Measurements from ENCODE around the gene CHAT.

The CHAT gene

DNA sequence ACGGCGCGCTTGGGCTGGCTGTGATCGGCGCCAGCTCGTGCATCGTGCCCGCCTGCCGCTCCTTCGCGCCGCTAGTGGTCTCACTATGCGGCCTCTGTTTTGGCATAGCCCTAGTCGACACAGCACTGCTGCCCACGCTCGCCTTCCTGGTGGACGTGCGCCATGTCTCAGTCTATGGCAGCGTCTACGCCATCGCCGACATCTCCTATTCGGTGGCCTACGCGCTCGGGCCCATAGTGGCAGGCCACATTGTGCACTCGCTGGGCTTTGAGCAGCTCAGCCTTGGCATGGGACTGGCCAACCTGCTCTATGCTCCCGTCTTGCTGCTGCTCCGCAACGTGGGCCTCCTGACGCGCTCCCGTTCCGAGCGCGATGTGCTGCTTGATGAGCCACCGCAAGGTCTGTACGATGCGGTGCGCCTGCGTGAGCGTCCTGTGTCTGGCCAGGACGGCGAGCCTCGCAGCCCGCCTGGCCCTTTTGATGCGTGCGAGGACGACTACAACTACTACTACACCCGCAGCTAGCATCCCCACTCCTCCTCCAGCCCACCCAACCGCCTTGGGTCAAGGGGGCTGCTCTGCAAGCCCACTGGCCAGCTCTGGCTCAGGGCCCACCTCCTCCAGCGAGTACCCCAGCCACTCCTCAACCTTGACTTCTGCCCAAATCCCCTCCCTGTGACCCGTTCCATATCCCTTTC is 1.9 kb upstream of the CHAT start:
- peaks cover 4% of the 10 kb centered on the region for H3K4me1 Mint-ChIP-seq (ENCODE audit: low read depth)
- H3K27me3 Mint-ChIP-seq = peaks cover 92% of the 10 kb centered on the region
- no peaks in the 10 kb centered on the region for H3K9me3 Mint-ChIP-seq
- no peak overlapping the region for H3K4me3 Mint-ChIP-seq
- no peak overlapping the region for H3K27ac Mint-ChIP-seq
- no peaks in the 10 kb centered on the region for H3K36me3 Mint-ChIP-seq (ENCODE audit: low read depth)
- intact Hi-C loops (cut with micrococcal nuclease) = no loop called here

DNA sequence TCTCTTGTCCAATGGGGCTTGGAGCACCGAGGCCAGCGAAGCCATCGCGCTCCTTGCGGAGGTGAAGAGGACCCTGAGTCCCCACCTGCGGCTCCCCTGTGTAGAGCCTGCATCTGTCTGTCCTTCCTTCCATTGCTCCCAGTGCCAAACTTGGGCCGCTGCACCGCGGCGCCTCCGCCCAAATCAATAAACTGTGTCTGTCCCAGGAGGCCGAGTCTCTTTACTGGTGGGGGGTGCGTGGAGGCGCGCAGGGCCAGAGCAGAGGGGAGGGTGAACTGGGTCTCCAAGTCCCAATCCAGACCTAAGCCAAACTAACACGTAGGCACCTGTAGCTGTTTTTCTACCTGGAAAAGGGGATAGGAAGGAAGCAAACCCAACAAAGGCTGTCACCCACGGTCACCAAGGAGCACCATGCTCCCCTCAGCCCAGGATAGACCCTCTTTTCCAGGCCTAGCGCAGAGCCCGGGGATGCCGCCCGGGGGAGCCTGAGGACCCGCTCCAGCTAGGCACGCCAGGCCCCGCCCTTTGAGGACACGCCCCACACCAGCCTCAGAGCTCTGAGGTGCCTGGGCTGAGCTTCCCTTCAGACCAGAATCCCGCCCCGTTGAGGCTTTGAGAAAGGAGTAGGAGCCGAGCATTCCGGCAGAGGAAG is 1.2 kb upstream of the CHAT start:
- Mint-ChIP-seq H3K4me3 (no peak overlapping the region), H3K36me3 (ENCODE audit: low read depth) (no peaks in the 10 kb centered on the region), H3K27me3 (peaks cover 92% of the 10 kb centered on the region), H3K27ac (no peak overlapping the region), H3K9me3 (no peaks in the 10 kb centered on the region), H3K4me1 (ENCODE audit: low read depth) (no peaks in the 10 kb centered on the region)
- intact Hi-C loops (cut with micrococcal nuclease) = no loop called here

DNA sequence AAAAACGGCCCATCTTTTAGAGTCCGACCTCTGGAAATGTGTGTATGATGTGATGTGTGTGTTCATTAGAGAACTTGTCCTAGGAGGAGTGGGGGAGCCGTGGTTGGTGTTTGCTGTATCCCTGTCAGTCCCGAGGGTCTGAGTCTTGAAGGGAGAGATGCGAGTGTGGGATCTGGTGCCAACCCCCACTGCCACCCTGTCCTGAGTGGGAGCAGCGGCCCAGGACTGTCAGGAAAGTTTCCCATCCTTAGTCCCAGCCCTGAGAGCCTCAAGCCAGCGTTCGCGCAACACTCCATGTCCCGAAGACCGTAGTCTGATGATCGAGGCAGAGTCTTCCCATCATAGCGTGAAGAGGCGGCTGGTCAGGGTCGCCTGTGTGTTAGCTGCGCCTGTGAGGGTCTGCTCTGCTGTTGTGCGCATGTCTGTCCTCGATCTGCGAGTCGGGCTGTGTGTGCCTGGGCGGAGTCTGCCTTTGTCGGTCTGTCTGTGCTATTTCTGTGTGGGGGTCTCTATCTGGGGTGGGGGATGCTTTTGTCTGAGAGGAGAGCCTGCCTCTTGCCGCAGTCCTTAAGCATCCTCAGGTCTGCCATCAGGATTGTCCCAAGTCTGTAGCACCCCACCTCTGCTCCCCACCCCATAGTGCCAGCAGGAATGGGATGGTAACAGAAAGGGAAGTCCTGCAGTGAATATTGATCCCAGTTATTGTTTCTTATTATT is 514 bp upstream of the CHAT start:
- intact Hi-C loops (cut with micrococcal nuclease) = no loop called here
- H3K27me3 Mint-ChIP-seq = peaks cover 88% of the 10 kb centered on the region
- H3K4me1 Mint-ChIP-seq (ENCODE audit: low read depth) = no peaks in the 10 kb centered on the region
- no peaks in the 10 kb centered on the region for H3K9me3 Mint-ChIP-seq
- H3K4me3 Mint-ChIP-seq = no peak overlapping the region
- no peaks in the 10 kb centered on the region for H3K36me3 Mint-ChIP-seq (ENCODE audit: low read depth)
- H3K27ac Mint-ChIP-seq = no peak overlapping the region

DNA sequence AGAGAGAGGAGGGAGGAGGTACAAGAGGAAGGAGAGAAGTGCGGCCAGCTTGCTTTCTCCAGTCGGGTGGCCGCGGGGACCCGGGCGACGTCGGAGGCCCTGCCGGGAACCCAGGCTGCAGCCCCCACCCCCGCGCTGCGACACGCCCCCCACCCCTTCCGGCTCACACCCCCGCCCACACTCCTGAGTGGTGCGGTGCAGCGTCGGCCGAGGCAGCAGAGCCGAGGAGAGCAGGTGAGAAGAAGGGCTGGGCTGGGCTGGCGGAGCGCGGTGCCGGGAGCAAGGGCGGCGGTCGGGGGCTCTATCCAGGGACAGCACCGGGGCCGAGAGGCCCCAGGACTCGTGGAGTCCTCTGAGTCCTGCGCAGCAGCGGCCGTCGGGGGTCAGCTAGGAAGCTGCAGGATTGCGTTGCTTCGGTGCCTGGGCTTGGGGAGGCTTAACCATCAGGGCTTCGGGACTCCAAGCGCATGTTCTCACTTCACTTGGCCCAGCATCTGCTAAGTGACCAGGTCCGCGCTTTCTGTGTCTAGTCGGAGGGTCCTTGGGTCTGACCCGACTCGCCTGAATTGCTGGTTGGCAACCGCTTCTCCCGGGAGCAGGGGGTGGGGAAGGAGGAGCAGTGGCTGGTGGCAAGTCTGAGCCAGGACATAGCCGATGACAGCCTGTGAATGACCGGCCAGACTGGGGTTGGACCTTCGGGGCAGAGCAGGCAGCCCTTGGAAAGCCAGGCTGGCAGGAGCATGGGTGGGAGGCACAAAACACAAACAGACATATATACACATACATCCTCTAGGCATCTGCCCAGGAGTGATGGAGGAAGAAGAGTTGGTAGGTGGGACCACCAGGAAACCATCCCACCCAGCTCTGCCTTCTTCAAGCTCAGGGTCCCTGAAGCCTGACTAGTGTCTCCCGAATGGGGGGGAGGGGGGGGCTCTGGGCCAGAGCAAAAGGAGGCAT is 683 bp downstream of the CHAT start:
- H3K4me1 Mint-ChIP-seq (ENCODE audit: low read depth) = no peaks in the 10 kb centered on the region
- intact Hi-C loops (cut with micrococcal nuclease) = no loop called here
- H3K27ac Mint-ChIP-seq = no peak overlapping the region
- H3K27me3 Mint-ChIP-seq = peaks cover 78% of the 10 kb centered on the region
- H3K4me3 Mint-ChIP-seq = no peak overlapping the region
- no peaks in the 10 kb centered on the region for H3K9me3 Mint-ChIP-seq
- no peaks in the 10 kb centered on the region for H3K36me3 Mint-ChIP-seq (ENCODE audit: low read depth)

DNA sequence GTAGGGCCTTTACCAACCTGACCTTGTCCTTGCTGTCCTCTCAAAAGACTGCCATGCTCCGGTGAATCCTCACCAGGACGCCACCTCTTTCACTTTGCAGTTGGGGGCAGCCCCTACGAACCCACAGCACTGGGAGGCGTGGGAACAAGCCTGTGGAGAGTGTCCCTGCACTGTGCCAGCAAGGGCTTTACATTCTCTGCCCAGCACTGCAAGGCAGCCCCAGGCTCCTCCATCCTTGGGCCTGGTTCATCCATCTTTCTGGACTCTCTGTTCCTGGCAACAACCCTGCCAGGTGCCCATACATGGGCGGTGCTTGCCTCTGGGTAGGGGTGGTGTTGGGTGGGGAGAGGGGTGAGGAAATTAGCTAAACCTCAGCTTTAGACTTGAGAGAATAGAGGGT is 1.4 kb downstream of the CHAT start:
- Mint-ChIP-seq H3K4me1 (ENCODE audit: low read depth) (no peaks in the 10 kb centered on the region), H3K36me3 (ENCODE audit: low read depth) (no peaks in the 10 kb centered on the region), H3K4me3 (no peak overlapping the region), H3K27ac (no peak overlapping the region), H3K27me3 (peaks cover 80% of the 10 kb centered on the region), H3K9me3 (no peaks in the 10 kb centered on the region)
- intact Hi-C loops (cut with micrococcal nuclease) = no loop called here

DNA sequence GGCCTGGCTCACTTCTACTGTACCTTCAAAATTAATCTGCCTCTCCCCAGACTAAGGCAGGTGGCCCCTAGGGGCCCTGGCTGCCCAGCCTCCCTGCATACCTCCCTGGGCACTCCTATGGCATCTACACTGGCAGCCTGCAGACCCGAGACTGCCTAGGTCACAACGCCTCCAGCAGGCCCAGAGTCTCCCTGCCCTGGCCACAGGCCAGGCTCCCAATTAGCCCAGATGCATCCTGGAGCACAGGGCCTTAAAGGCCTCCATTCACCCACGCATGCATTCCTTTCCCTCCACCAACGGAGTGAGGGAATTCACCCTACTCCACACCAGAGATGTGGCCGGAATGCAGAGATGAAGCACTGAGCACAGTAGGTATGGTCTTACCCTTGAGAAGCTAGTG is 1.9 kb downstream of the CHAT start:
- H3K36me3 Mint-ChIP-seq (ENCODE audit: low read depth) = no peaks in the 10 kb centered on the region
- no peak overlapping the region for H3K4me3 Mint-ChIP-seq
- H3K4me1 Mint-ChIP-seq (ENCODE audit: low read depth) = no peaks in the 10 kb centered on the region
- intact Hi-C loops (cut with micrococcal nuclease) = no loop called here
- peaks cover 76% of the 10 kb centered on the region for H3K27me3 Mint-ChIP-seq
- H3K27ac Mint-ChIP-seq = no peak overlapping the region
- no peaks in the 10 kb centered on the region for H3K9me3 Mint-ChIP-seq

DNA sequence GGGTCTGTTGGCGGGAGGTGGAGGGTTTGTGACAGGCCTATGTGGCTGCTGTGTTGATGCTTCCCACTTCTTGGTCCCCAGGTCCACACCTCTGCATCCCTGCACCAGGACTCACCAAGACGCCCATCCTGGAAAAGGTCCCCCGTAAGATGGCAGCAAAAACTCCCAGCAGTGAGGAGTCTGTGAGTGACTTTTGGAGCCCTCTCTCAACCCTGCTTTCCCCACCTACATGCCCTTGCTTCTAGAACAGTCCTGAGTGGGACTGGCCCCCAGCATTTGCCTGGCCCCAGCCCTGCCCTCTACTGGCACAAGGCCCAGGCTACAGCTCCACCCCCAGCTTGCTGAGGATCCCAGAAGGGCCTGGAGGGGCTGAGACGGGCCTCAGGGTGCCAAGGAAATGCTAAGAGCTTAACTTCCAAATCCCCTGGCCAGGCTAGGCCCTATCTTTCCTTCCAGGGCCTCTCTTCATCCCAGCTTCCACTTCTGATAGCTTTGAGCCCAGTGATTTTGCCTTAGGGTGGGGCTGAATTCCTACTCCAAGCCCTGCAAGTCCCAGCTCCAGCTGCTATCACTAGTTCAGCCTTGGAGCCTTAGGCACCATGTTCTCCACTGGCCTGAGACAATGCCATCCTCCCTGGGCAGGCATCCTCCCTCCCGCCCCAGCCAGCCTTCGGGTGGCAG is 2.7 kb downstream of the CHAT start:
- Mint-ChIP-seq H3K27ac (no peak overlapping the region), H3K9me3 (no peaks in the 10 kb centered on the region), H3K27me3 (peaks cover 68% of the 10 kb centered on the region), H3K36me3 (ENCODE audit: low read depth) (no peaks in the 10 kb centered on the region), H3K4me3 (no peak overlapping the region), H3K4me1 (ENCODE audit: low read depth) (no peaks in the 10 kb centered on the region)
- intact Hi-C loops (cut with micrococcal nuclease) = no loop called here

DNA sequence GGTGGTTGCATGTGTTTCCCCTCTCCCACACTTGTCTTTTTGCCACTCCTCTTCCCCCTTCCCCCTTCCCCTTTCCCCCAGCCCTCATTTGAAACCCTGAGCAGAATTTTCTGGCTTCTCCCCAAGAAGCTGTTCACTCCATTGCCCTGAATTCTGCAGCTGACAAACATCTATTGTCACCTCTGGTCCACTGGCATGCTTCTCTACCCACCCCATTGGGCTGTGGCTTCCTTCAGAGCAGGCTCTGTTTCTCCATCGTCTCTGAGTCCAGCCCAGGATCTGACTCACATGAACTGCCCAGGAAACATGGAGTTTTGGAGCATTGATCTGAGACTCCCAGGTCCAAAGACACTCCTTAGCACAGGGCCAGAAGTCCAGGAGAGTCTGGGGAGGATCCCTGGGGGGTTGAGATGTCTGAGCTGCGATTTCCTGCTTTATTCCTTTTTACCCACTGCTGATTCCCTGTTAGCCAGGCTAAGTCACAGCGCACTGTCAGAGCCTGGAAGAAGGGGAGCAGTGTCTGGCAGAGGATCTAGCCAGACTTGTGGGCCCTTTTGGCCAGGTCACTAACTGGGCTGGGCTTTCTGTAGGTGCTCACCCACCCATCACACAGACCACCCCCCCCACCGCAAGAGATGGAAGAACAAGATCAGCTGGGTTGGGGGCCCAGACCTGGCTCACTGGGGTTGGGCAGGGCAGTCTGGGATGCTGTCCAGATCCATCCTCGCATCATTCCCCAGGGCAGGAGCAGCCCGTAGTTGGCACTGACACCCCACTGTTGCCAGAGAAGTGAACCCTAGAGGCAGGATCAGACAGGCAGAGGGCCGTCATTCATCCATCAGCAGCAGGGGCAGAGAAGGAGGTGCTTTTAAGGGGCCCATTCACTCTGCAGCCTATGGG is 3.5 kb downstream of the CHAT start:
- no peak overlapping the region for H3K27ac Mint-ChIP-seq
- no peaks in the 10 kb centered on the region for H3K4me1 Mint-ChIP-seq (ENCODE audit: low read depth)
- H3K27me3 Mint-ChIP-seq = peaks cover 61% of the 10 kb centered on the region
- intact Hi-C loops (cut with micrococcal nuclease) = no loop called here
- H3K36me3 Mint-ChIP-seq (ENCODE audit: low read depth) = no peaks in the 10 kb centered on the region
- no peaks in the 10 kb centered on the region for H3K9me3 Mint-ChIP-seq
- no peak overlapping the region for H3K4me3 Mint-ChIP-seq

DNA sequence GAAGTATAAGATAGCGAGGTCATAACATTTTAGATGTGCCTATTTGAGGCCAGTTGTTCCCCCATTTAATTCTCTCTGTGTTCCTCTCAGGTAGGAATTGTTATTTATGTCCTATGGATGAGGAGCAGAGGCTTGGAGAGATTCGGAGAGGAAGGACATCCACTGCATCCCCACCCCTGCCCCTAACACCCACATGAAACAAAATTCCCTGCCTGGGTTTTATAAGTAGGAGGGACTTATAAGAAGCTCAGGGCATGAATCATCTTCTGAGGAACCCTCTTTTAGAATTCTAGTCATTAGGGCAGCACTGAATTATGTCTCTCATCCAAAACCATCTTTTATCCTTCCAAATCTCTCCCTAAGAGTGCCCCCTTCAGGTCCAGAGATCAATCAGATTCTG is 5.0 kb downstream of the CHAT start:
- intact Hi-C loops (cut with micrococcal nuclease) = no loop called here
- H3K4me3 Mint-ChIP-seq = no peak overlapping the region
- H3K36me3 Mint-ChIP-seq (ENCODE audit: low read depth) = no peaks in the 10 kb centered on the region
- H3K27me3 Mint-ChIP-seq = peaks cover 51% of the 10 kb centered on the region
- H3K27ac Mint-ChIP-seq = no peak overlapping the region
- no peaks in the 10 kb centered on the region for H3K4me1 Mint-ChIP-seq (ENCODE audit: low read depth)
- H3K9me3 Mint-ChIP-seq = no peaks in the 10 kb centered on the region

DNA sequence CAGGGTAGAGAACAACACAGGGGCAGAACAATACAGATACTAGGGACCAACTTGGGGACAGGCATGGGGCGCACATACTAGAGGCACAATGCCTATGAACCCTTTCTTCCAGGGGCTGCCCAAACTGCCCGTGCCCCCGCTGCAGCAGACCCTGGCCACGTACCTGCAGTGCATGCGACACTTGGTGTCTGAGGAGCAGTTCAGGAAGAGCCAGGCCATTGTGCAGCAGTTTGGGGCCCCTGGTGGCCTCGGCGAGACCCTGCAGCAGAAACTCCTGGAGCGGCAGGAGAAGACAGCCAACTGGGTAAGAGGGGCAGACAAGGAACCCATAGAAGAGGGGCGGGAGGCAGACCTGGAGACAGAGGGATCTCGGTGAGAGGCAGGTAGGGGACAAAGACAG is 5.8 kb downstream of the CHAT start:
- Mint-ChIP-seq H3K27ac (no peak overlapping the region), H3K4me1 (ENCODE audit: low read depth) (no peaks in the 10 kb centered on the region)

DNA sequence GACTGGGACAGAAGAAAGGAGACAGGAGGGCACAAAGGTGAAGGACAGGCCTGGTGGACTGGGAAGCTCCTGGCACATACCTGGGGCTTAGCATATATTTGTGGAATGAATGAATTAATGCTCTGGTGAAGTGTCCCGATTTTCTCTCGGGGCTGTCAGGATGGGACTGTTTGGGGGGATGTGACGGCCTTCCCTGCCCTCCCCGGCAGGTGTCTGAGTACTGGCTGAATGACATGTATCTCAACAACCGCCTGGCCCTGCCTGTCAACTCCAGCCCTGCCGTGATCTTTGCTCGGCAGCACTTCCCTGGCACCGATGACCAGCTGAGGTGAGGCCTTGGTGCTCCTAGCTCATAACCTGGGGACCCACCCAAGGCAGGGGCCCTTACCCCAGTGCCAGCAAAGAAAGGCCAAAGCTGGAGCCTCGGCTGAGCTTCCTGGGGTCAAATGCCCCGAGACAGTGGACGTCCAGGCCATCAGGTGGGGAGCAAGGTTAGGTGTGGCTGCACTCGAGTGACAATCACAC is 6.5 kb downstream of the CHAT start:
- peaks cover 40% of the 10 kb centered on the region for H3K27me3 Mint-ChIP-seq
- no peaks in the 10 kb centered on the region for H3K36me3 Mint-ChIP-seq (ENCODE audit: low read depth)
- H3K27ac Mint-ChIP-seq = no peak overlapping the region
- no peak overlapping the region for H3K4me3 Mint-ChIP-seq
- no peaks in the 10 kb centered on the region for H3K4me1 Mint-ChIP-seq (ENCODE audit: low read depth)
- H3K9me3 Mint-ChIP-seq = no peaks in the 10 kb centered on the region
- intact Hi-C loops (cut with micrococcal nuclease) = no loop called here

More for the DNA sequence above, 5.8 kb downstream of the CHAT start:
- Mint-ChIP-seq H3K4me3 (no peak overlapping the region), H3K27me3 (peaks cover 45% of the 10 kb centered on the region), H3K36me3 (ENCODE audit: low read depth) (no peaks in the 10 kb centered on the region), H3K9me3 (no peaks in the 10 kb centered on the region)
- intact Hi-C loops (cut with micrococcal nuclease) = no loop called here

DNA sequence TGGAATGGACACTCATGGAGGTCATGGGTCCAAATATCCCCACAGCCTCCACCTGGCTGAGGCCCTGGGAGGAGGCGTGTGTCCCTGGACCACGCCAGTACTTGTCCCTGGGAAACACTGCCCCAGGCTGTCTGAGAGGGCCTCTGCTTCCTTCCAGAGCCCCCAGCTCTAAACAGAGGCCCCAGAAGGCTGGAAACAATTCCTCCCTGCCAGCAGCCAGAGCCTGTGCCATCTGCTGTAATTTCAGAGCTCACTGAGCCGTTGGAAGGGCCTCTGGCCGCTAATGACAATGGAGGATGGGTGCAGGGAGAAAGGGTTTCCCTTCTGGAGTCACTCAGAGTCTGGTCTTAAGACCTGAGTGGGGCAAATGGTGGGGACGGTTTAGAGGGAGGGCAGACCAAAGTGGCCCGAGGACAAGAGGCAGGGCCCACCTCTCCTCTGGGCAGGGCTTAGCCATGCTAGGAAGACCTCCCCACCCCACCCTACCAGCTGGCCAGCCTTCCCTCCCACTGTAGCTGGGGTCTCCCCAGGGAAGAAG is 7.1 kb downstream of the CHAT start:
- Mint-ChIP-seq H3K27me3 (peaks cover 35% of the 10 kb centered on the region), H3K27ac (no peak overlapping the region), H3K9me3 (no peaks in the 10 kb centered on the region), H3K4me1 (ENCODE audit: low read depth) (no peaks in the 10 kb centered on the region), H3K4me3 (no peak overlapping the region), H3K36me3 (ENCODE audit: low read depth) (no peaks in the 10 kb centered on the region)
- intact Hi-C loops (cut with micrococcal nuclease) = no loop called here
